HG03558 (cell line): ENCODE measurements around the gene SBK2.
"Not testable (repeated sequence)": the region's sequence is repeated elsewhere in the genome, so short reads cannot be mapped to it uniquely, and the experiment has no call there.

Experiments used
- ATAC-seq: cut with Tn5 transposase; IDR thresholded peaks from one replicate; pipeline ENCODE4 v1.9.1; 2021; ENCODE audit warnings: moderate number of reproducible peaks; ENCODE audit not compliant: unreplicated experiment; ENCODE audit errors: extremely low read depth

SBK2 gene

DNA sequence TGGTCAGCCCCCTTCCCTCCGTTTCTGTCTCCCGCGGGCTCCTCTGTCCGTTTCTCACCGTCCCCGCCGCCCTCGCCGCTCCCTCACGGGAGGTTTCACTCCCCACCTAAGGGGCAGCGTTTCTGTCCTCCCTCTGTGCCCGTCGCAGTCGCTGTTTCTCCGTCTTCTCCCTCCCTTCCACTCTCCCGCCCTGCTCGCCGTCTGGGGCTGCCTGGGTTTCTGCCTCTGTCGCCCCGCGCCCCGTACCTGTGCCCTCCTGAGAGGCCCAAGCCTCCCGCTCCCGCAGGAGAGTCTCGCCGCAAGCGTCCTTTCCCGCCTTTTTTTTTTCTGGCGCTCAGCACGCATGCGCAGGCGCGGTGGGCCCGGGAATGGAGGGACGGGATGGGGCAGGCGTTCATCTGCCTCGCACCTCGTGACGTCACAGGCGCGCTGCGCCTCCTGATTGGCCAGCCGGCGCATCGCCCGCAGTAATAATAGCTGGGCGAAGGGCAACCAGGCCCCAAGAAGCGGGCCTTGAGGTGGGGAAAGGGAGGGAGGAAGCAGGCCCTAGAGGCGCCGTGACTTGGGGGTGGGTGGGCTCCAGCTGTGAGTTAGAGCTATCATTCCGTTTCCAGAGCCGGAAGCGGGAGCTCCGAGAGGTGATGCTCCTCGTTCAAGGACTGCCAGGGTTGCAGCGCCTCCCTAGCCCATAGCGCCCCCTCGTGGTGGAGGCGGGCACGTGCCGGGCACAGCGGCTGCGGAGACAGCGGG lies 33.3 kb downstream of the SBK2 start:
- ATAC-seq: peak; percentile 71

DNA sequence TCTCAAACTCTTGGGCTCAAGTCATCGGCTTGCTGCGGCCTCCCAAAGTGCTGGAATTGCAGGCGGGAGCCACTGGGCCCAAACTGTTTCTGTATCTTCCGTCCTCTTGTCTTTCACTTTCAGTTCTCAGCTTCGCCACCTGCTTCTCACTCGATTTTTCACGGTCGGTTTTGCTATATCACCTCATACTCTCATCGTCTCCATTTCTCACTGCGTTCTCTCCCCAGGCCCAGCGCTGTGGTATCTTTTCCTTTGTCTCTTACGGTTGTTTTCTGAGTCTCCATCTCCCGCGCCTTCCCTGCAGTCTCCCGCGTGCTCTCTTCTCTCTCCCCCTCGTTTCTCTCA lies 33.8 kb downstream of the SBK2 start:
- ATAC-seq: no peak

DNA sequence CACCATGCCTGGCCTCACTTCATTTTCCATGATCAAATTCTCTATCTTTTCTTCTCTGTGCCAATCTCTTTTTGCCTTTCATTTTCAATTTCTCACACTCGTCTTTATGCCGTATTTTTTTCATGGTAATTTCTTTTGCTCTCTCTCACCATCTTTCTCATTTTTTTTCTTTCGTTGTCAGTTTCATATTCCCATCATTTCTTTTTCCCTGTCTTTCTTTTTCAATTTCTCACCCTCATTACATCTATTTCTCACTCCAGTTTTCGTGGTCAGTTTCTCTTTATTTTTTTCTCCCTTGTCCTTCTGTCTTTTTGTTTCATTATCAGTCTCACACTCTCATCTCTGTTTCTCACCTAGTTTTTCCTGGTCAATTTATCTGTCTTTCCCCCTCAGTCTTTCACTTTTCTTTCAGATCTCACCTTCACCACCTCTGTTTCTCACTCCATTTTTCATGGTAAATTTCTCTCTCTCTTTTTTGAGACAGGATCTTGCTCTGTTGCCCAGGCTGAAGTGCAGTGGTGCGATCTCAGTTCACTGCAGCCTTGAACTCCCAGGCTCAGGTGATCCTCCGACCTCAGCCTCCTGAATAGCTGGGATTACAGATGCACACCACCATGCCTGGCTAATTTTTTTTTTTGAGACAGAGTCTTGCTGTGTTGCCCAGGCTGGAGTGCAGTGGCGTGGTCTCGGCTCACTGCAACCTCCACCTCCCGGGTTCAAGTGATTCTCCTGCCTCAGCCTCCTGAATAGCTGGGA lies 34.6 kb downstream of the SBK2 start:
- no peak for ATAC-seq

DNA sequence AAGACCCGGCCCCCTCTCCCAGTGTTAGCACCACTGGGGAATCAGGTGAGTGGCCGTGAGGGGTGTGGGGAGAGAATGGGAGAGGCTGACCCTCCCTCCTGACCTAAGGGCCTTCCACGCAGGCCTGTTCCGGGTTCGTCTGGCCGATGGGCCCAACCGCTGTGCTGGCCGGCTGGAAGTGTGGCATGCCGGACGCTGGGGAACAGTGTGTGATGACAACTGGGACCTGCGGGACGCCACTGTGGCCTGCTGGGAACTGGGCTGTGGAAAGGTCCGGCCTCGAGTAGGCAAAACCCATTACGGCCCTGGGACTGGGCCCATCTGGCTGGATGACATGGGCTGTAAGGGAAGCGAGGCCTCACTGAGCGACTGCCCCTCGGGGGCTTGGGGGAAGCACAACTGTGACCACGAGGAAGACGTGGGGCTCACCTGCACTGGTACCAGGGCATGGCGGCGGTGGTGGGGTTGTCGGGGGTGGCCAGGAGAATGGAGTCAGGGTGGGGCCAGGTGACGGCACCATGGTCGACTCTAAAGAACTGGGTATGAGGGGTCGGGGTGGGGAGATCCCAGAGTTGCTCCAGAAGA lies 36.5 kb downstream of the SBK2 start:
- ATAC-seq: no peak

DNA sequence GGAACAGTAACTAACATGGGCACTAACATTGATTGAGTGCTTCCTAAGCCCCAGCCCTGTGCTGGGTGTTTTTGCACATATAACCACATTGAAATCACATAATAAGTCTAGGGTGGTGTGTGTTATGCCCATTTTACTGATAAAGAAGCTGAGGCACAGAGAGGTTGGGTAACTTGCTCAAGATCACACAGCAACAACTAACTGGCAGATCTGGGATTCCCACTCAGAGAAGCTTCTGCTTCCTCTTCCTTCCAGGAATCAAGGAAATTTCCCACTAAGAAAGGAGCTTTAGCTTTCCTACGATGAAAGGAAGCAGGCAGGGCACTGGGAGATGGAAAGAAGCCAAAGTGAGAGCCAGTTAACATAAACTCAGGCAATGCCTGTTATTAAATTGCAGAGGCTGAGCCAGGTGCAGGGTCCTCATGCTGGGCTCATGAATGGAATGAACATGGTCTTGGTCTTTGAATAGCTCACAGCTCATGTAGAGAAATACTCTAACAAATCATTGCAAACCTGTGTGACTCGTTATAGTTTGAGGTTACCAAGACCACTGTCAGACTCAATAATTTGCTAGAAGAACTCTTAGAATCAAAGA lies 38.6 kb downstream of the SBK2 start:
- no peak for ATAC-seq

DNA sequence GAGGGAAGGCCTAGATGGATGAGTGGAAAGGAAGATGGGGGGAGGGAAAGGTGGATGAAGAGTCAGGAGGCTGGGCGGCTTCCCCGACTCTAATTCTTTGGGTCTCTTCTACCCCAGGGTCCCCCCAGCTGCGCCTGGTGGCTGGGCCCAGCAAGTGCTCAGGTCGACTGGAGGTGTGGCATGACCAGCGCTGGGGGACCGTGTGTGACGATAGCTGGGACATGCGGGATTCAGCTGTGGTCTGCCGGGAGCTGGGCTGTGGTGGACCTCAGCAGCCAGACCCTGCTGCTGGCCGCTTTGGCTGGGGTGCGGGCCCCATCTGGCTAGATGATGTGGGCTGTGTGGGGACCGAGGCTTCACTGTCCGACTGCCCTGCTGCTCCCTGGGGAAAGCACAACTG lies 39.2 kb downstream of the SBK2 start:
- no peak for ATAC-seq

DNA sequence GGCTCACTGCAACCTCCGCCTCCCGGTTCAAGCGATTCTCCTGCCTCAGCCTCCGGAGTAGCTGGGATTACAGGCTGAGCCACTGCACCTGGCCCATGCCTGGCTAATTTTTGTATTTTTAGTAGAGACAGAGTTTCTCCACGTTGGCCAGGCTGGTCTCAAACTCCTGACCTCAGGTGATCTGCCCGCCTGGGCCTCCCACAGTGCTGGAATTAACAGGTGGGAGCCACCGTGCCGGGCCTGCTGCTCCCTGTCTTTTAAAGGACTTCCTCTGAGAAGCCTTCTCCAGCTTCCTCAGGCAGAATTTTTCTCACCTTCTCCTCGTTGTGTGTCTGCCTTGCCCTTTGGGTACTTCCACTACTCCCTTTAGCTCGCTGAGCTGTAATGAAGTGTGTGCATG lies 40.1 kb downstream of the SBK2 start:
- ATAC-seq: not testable (repeated sequence)

DNA sequence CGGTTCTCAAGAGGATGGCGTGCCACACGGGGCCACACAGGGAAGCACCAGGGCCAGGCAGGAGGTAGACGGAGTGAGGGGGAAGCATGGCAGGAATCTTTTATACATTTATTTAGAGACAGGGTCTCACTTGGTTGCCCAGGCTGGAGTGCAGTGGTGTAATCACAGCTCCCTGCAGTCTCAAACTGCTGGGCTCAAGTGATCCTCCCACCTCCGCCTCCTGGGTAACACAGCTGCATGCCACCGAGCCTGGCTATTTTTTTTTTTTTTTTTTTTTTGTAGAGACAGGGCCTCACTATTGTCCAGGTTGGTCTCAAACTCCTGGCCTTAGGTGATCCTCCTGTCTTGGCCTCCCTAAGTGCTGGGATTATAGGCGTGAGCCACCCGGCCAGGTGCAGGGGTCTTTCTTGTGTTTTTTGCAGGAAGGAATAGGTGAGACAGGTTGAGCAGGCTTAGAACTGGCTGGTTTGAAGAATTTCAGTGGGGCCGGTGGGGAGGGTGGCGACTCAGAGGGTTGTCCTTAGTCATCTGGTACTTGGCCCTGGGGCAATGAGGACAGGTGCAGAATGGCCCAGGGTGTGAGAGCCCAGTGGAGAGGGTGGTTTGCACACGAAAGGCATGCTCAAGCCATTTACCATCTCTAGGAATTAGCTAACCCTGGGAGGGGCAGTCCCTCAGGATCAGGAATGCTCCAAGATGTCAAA lies 41.1 kb downstream of the SBK2 start:
- ATAC-seq: no peak

DNA sequence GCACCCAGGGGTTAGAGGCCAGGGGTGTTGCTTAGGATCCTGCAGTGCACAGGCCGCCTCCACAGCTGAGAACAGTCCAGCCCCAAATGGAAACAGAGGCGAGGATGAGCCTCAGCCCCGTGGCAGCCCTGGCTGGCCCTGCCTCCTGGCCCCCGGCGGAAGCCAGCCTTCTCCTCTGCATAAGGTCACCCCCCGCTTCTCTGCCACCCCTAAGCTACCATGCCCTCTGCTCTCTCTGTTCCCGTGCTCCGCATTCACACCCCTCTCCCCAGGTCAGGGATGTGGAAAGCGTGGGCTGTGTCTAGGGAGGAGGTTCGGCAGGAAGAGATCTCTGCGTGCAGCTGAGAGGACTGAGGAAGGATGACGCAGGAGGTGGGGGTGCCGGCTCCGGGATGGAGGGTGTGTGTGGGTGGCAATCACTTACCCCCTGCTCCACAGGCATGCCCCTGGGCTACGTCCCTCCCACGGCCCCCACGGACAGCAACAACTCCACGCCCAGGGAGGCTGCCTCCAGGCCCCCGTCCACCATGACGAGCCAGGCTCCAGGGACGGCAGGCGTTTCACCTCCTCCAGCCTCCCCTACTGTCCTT lies 42.7 kb downstream of the SBK2 start:
- no peak for ATAC-seq

DNA sequence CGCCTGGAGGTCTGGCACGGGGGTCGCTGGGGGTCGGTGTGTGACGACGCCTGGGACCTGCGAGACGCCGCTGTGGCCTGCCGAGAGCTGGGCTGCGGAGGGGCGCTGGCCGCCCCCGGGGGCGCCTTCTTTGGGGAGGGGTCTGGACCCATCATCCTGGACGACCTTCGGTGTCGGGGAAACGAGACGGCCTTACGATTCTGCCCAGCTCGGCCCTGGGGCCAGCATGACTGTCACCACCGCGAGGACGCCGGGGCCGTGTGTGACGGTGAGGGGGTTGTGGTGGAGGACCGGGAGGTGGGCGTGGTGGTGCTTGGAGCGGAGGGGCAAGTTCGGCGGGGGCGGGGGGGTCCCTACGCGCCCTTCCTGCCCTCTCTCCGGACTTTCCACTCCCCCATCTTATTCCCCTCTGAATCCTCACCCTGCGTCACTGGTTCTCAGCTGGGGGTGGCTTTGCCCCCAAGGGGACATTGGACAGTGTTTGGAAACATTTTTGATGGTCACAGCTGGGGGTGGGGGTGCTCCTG lies 43.2 kb downstream of the SBK2 start:
- ATAC-seq: no peak

DNA sequence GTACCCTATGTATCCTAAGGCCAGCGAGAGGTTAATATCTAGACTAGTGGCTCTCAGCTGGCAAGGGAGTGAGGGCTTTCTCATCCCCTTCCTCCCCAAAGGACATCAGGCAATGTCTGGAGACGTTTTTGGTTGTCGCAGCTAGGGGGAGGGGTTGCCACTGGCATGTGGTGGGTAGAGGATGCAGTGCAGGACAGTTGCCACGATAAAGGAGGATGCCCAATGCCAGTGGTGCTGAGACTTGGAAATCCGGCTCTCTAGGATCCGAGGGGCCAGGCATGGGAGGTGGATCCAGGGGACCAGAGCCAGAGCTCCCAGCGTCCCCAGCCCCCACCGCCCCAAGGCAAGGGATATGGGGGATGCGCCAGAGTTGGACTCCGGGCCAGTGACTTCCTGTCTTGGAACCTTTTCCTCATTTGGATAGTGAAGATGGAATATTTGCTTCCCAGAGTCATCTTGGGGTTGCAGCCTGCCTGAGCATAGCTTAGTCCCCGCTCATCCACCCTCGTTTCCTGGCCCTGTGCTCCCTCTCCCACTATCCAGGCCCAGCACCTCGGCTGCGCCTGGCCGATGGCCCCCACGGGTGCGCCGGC lies 43.8 kb downstream of the SBK2 start:
- ATAC-seq: no peak

DNA sequence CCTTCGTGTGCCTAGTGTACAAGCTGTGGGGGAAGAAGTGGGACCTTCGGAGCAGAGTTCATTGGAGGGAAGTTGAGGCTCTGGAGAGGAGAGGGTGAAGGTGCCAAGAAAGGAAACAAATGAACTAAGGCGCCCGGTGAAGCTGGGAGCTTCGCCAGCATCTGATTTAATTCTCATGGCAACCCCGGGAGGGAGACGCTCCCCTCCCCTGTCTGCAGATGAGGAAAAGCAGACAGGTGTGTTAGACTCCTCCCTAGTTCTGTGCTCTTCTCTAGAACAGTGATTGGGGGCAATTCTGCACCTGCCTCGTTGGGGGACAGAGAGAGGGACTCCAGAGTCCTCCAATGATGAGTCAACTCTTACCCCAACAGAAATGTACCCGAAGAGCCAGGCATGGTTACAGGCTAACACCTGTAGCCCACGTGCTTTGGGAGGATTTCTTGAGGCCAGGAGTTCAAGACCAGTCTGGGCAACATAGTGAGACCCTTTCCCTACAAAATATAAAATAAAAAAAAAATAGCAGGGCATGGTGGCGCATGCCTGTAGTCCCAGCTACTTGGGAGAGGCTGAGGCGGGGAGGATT lies 44.5 kb downstream of the SBK2 start:
- no peak for ATAC-seq

DNA sequence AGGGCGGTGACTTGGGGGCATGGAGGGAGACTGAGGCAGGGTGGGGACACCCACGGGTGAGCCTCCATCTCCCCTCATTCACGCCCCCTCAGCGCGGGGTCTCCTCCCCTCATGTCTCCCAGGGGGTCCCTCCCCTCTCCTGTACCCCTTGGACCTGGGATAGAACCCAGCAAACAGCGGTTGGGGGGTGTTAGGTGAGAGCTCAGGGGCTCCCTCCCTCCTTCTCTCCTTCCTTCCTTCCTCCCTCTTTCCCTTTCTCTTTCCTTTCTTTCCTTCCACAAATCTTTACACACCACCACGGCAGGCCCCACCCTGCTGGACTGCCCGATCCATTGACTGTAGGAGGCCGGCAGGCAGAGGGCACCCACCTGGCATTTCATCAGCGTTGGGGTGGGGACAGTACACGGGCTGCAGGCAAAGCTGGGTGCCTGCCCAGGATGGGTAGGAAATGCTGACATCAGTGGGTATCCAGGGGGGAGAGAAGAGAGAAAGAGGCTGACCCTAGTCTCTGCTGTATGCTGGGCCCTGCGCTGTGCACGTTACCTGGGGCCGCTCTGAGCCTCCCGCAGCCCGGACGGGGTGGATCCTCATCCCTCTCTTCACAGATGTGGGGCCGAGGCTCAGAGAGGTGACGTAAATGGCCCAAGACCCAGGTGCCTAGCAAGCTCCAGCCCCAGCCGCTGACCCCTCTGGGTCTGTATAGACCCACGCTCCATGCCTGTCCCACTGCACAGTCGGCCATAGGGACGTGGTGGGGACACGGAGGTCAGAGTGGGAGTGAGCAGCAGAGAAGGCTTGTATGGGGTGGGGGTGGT lies 45.2 kb downstream of the SBK2 start:
- ATAC-seq: no peak

DNA sequence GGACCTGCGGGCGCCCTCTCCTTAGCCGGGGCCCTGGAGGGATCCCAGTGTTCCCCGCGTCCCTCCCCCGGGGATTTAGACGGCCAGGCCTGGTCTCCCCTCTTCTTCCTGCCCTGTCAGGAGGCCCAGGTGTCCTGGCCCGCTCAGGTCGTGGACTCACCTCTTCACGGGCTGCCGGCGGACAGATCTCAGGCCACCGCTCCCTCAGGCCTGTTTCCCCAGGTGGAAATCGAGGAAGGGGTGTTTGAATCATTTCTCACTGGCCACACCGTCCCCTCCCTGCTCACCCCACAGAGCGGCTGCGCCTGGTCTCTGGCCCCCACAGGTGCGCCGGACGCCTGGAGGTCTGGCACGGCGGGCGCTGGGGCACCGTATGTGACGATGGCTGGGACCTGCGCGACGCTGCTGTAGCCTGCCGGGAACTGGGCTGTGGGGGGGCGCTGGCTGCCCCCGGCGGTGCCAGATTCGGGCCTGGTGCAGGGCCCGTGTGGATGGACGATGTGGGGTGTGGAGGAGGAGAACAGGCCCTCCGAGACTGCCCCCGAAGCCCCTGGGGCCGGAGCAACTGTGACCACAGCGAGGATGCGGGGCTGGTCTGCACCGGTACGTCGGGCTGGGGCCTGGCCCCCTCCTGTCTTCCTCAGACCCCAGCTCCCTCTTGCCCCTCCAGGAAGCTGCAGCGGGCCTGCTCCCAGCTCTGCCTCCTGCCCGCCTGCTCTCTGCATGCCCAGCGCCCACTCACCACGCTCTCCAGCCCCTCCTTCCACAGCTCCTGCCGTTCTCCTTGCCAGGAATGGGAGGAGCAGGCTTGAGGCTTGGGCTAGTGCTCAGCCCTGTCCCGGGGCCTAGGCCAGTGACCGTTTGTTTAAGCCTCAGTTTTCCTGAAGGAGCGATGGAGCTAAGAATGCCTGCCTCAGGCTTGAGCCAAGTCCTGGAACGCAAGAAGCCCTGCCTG lies 46.2 kb downstream of the SBK2 start:
- no peak for ATAC-seq

DNA sequence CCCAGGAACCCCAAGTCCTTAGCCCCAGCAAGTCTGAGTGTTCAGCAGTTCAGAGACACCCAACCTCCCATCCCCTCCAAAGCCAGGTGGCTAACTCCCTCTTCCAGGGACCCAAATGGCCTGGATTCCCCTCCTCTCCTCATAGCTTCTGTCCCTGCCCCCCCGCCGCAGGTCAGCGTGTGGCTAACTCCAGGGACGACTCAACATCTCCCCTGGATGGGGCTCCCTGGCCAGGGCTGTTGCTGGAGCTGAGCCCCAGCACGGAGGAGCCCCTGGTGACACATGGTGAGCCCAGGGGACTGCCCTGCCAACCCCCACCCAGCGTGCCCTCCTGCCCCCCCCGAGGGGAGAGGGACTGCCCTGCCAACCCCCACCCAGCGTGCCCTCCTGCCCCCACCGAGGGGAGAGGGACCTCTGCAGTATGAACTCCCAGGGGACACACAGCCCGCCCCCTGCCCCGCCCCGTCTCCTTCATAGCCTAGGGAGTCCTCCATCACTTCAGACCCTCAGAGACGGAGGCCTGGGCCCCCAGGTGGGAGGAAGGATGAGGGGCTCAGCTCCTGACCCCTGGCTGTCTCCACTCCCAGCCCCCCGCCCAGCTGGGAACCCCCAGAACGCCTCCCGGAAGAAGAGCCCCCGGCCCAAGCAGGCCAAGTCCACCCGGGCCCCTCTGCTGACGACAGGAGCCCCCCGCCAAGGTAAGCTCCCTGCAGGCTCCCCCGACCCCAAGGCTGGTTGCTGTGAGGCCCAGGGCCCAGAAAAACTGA lies 47.0 kb downstream of the SBK2 start:
- no peak for ATAC-seq

DNA sequence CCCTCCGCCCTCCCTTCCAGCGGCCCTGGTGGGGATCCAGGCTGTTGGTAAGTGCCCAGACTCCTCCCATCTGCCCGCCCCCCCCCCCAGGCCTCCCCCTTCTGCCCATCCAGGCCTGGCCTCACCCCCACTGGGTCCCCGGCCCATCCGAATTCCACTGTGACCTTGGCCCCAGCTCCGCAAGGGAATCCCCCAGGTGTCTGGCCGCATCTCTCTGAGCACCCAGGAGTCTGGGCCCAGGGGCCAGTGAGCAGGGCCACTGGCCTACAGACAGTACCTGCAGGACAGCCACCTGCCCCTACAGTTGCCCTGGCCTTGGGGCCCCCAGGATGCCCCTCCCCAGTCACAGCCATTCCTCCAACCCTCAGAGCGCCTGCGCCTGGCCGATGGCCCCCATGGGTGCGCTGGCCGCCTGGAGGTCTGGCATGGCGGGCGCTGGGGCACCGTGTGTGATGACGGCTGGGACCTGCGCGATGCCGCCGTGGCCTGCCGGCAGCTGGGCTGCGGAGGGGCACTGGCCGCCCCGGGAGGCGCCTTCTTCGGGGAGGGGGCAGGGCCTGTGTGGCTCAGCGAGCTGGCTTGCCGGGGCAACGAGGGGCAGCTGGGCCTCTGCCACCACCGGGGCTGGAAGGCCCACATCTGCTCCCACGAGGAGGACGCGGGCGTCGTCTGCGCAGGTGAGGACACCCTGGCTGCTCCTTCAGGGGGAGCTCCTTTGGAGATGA lies 47.8 kb downstream of the SBK2 start:
- ATAC-seq: no peak
